HG03103 (cell line): Measurements from ENCODE around the gene SLC9A9.

Experiments used
- ATAC-seq: cut with Tn5 transposase; IDR thresholded peaks from one replicate; pipeline ENCODE4 v1.9.1; 2021; ENCODE audit warnings: low read depth; ENCODE audit not compliant: unreplicated experiment

The SLC9A9 gene

GRCh38 chr3:143278721-143279120 lies 569.5 kb downstream of the SLC9A9 start:
- no peak for ATAC-seq

- no peak for ATAC-seq
Observed at GRCh38 chr3:143277531-143277930, 570.7 kb downstream of the SLC9A9 start.

GRCh38 chr3:143276592-143276991 lies 571.7 kb downstream of the SLC9A9 start:
- peak; percentile 86 for ATAC-seq

GRCh38 chr3:143273975-143274690 lies 574.1 kb downstream of the SLC9A9 start:
- no peak for ATAC-seq

GRCh38 chr3:143271136-143271535 lies 577.1 kb downstream of the SLC9A9 start:
- ATAC-seq = no peak

GRCh38 chr3:143269741-143270140 lies 578.5 kb downstream of the SLC9A9 start:
- no peak for ATAC-seq

- ATAC-seq = no peak
Observed at GRCh38 chr3:143267989-143268388, 580.3 kb downstream of the SLC9A9 start.

GRCh38 chr3:143266927-143267326 lies 581.3 kb downstream of the SLC9A9 start:
- no peak for ATAC-seq

- no peak for ATAC-seq
Observed at GRCh38 chr3:143266511-143266910, 581.8 kb downstream of the SLC9A9 start.

- no peak for ATAC-seq
Observed at GRCh38 chr3:143265501-143266070, 582.7 kb downstream of the SLC9A9 start.

- no peak for ATAC-seq
Observed at GRCh38 chr3:143263852-143264513, 584.3 kb downstream of the SLC9A9 start.

- ATAC-seq = no peak
Observed at GRCh38 chr3:143261848-143262247, 586.4 kb downstream of the SLC9A9 start.

- ATAC-seq = no peak
Observed at GRCh38 chr3:143258692-143259091, 589.6 kb downstream of the SLC9A9 start.

- no peak for ATAC-seq
Observed at GRCh38 chr3:143256416-143256815, 591.9 kb downstream of the SLC9A9 start.

- no peak for ATAC-seq
Observed at GRCh38 chr3:143255739-143256138, 592.5 kb downstream of the SLC9A9 start.

GRCh38 chr3:143252931-143253330 lies 595.3 kb downstream of the SLC9A9 start:
- no peak for ATAC-seq

GRCh38 chr3:143249014-143249413 lies 599.3 kb downstream of the SLC9A9 start:
- no peak for ATAC-seq

GRCh38 chr3:143247073-143247472 lies 601.2 kb downstream of the SLC9A9 start:
- ATAC-seq = no peak

- ATAC-seq = no peak
Observed at GRCh38 chr3:143245692-143246091, 602.6 kb downstream of the SLC9A9 start.

- ATAC-seq = no peak
Observed at GRCh38 chr3:143244516-143245063, 603.7 kb downstream of the SLC9A9 start.

- ATAC-seq = no peak
Observed at GRCh38 chr3:143243686-143244085, 604.6 kb downstream of the SLC9A9 start.

- ATAC-seq = no peak
Observed at GRCh38 chr3:143242691-143243090, 605.6 kb downstream of the SLC9A9 start.
